GM19351 (cell line): ENCODE results near the gene ING1.
"Not testable (repeated sequence)": the region's sequence is repeated elsewhere in the genome, so short reads cannot be mapped to it uniquely, and the experiment has no call there.

Source experiments
- ATAC-seq: cut with Tn5 transposase; IDR thresholded peaks from one replicate; pipeline ENCODE4 v1.9.1; 2021; ENCODE audit warnings: mild to moderate bottlenecking, moderate library complexity; ENCODE audit not compliant: unreplicated experiment

The ING1 gene

GRCh38 chr13:110714797-110715394, 1.4 kb downstream of the ING1 start:
- ATAC-seq, result no peak

GRCh38 chr13:110715395-110716246, 2.1 kb downstream of the ING1 start:
- ATAC-seq, result peak; percentile 49

GRCh38 chr13:110716247-110716515, 2.7 kb downstream of the ING1 start:
- ATAC-seq, result no peak

GRCh38 chr13:110719036-110719710, 5.7 kb downstream of the ING1 start:
- ATAC-seq, result no peak

DNA sequence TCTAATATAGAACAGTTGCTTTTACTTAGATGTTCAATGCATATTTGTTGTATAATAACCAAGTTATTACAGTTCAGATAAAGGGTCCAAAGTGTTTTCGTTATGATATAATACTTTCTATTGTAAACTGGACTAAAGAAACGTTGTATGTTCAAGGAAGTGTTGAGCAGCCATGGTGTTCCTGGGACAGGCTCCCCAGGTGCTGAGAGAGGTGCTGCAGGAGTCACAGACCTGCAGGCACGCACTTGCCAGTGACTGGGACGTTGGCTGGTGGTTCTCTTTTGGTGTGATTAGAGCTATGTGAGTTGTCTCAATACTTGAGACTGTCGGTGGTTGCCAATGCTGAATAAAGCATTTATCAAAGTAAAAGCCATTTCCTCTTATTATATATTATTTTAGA, 9.5 kb downstream of the ING1 start:
- ATAC-seq, result no peak

DNA sequence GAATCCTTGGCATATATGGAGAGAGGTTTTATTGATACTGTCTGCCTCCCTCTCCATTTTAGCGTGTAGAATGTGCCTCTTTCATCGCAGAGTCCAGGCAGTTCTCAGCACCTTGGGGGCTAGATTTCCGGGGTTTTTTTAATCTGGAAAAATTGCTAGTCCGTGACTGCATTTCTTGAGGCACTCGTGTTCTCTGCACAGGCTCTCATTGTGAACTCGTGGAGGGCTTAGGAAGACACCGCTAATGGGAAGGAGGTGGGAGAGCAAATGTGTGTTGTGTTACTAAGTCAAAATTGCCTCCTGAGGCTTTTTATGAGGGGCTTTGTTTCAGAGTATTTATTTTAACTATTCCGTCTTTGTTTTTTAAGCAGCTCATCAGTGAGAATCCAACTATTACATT, 10.1 kb downstream of the ING1 start:
- ATAC-seq, result no peak

DNA sequence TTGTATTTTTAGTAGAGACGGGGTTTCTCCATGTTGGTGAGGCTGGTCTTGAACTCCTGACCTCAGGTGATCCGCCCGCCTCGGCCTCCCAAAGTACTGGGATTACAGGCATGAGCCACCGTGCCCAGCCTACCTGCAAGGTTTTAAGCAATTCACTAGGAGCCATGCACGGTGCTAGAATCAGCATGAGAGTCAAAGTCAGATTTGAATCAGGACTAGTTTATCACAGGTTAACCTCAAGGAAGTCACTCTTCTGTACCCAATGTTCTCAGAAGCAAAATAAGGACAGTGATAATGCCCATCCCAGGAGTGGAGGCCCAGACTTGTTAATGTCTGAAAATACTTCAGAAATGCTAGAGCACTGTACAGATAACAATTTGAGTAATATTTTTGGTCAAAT, 12.7 kb downstream of the ING1 start:
- ATAC-seq, result not testable (repeated sequence)

- ATAC-seq, result peak; percentile 78
Measured at GRCh38 chr13:110726726-110727125, 13.2 kb downstream of the ING1 start.

DNA sequence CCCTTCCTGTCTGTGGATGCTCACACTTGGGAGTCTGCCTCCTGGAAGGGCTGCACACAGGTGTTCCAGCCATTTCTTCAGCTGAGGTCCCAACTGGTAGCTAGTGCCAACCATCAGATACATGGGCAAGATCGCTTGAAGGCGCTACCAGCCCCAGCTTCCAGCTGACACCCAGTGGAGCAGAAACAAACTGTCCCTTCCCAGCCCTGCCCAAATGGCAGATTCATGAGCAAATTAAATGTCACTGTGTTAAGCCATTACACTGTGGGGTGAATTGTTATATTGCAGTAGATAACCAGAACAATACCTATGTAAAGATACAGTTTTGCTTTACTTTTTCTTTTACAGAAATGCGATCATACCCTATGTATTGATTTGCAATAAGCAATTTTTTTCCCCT, 17.6 kb downstream of the ING1 start:
- no peak for ATAC-seq

- ATAC-seq, result no peak
Measured at GRCh38 chr13:110734561-110734960, 21.1 kb downstream of the ING1 start.

GRCh38 chr13:110737555-110737954, 24.1 kb downstream of the ING1 start:
- no peak for ATAC-seq

DNA sequence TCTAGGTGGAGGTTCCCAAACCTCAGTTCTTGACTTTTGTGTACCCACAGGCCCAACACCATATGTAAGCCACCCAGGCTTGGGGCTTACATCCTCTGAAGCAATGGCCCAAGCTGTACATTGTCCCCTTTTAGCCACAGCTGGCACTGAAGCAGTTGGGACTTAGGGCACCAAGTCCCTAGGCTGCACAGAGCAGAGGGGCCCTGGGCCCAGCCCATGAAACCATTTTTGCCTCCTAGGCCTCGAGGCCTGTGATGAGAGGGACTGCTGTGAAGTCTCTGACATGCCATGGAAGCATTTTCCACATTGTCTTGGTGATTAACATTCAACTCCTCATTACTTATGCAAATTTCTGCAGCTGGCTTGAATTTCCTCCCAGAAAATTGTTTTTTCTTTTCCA, 30.2 kb downstream of the ING1 start:
- ATAC-seq, result no peak

DNA sequence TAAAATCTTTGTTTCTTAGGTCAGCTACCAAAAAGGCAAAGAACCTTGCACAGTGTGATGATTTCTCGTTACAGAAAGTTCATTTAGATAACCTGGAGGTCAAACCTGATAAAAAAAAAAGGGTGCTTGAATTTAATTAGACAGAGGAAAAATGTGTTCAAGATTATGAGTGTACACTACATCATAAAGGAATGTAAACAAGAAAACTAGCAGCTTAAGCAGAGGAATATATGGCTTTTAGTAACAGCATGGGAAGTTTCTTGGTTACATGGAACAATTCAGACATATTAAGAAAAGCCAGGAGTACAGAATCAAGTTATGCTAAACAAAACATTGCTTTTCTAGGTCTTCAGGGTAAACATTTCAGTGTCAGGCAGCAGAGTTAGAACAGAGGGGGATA, 32.9 kb downstream of the ING1 start:
- ATAC-seq, result no peak

DNA sequence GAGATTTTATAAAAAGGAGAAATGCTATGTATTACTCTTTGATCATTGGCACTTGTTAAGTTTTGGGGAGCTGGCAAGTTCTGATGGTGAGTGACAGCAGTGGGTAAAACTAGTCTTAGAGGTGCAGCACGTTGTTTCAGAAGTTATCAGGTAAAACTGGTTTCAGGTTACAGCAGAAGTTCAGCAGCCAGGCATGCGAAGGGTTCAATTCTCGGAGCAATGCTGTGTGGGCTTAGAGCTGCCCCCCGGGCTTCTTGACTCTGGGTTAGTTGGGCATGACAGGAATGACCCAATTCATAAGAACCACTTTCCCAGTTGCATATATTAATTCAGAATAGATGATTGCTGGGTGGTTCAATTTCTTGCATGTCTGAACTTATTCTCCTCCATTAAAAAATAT, 34.8 kb downstream of the ING1 start:
- ATAC-seq, result no peak

DNA sequence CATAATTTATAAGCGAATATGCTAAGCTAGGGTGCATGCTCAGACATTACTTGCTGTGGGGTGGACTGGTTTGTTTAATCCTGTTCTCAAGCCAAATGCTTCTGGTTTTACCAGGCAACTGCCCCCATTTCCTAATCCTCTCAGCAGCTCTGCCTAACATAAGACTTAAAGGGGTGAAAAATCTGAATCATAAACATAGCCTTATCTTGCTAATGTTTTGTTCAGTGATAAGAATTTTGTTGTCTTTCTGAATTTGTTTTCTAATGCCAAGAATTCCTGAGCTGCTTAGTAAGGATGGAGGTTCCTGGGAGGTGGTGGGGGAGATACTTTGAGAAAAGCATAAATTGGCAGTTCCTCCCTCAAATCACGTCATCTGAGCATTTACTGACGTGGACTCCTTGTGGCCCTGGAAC, 42.7 kb downstream of the ING1 start:
- ATAC-seq, result no peak

DNA sequence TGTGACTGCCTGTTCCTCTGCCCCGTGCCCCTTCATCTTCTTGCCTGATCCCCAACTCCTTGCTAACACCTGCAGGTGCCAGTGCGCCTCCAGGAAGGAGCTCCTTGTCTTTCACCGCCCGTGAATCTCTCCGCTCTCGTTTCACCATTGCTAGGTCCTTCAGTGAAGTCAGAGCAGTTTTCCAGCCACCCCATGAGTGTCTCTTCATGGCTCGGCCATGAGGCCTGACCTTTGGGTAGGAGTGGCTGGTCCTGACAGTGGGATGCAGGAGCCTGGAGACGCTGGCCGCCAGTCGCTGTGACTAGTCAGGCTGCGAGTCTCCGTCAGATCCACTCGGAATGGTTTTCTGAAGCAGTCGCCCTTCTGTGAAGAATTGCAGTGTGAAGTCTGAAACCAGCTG, 43.8 kb downstream of the ING1 start:
- no peak for ATAC-seq

GRCh38 chr13:110758195-110758805, 44.8 kb downstream of the ING1 start:
- no peak for ATAC-seq

DNA sequence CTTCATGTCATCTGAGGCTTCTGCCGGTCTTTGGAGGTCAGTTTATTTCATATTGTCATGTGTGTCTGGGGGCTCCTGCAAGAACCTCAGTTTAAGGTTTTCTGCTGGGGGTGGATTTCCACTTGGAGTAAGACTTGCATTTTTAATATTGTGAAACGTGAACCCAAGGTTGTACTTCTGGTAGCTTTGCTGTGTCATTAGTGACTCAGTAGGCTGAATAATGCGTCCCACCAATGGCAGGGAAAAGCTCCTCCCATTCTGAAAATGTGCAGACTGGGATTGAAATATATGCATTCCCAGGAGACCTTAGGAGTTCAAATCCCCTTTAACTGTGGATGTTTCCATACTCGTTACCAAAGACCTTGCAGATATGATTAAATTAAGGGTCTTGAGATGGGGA, 46.2 kb downstream of the ING1 start:
- ATAC-seq, result no peak

DNA sequence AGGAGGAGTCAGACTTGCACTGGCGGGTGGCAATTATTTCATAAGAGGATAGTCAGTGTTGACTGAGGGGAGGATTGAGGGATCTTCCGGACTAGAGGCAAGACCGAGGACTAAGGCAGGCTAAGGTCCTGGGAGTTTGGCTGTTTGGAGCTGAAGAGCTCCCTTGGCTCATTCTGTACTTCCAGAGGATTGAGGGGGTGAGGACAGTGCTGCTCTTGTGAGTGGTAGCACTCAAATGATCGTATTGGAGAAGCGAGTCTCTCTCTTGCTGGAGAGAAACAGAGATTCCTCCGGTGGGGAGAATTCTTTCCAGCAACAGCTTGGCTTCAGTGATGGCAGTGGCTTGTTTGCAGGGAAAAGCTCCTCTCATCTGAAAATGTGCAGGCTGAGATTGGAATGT, 47.1 kb downstream of the ING1 start:
- ATAC-seq, result no peak

- no peak for ATAC-seq
Measured at GRCh38 chr13:110766671-110767430, 53.4 kb downstream of the ING1 start.

DNA sequence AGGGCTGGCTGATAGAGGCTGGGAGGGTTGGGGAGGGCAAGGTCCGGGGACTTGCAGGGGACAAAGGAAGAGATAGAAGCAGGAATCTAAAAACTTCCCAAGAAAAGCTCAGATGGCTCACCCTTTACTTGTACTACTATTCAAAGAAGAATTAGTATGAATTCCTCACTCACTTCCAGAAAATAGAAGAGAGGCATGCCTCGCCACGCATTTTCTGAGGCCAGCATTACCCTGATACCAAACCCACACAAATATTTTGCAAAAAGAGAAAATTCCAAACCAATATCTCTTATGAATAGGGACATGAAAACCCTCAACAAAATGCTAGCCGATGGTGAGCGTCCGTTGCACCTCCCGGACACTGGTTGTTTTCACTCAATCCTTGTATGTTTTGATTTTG, 54.0 kb downstream of the ING1 start:
- ATAC-seq, result no peak
